Measurements from ENCODE around the gene COL19A1.

GRCh38 chr6:69915346-69915745 is 49.0 kb downstream of the COL19A1 start:
- TF ChIP-seq ZBTB7A (IDR thresholded peaks at IDR 0.05; ENCODE audit: low read depth) (no peak), EP300 (IDR thresholded peaks at IDR 0.05; ENCODE audit: borderline replicate concordance) (no peak), TEAD4 (IDR thresholded peaks at IDR 0.05) (no peak), TAF1 (IDR thresholded peaks at IDR 0.05; ENCODE audit: low read depth) (no peak), EGR1 (IDR thresholded peaks at IDR 0.05) (no peak), RAD21 (IDR thresholded peaks at IDR 0.05; ENCODE audit: low read depth) (no peak)
- TF ChIP-seq, protein P1, sequence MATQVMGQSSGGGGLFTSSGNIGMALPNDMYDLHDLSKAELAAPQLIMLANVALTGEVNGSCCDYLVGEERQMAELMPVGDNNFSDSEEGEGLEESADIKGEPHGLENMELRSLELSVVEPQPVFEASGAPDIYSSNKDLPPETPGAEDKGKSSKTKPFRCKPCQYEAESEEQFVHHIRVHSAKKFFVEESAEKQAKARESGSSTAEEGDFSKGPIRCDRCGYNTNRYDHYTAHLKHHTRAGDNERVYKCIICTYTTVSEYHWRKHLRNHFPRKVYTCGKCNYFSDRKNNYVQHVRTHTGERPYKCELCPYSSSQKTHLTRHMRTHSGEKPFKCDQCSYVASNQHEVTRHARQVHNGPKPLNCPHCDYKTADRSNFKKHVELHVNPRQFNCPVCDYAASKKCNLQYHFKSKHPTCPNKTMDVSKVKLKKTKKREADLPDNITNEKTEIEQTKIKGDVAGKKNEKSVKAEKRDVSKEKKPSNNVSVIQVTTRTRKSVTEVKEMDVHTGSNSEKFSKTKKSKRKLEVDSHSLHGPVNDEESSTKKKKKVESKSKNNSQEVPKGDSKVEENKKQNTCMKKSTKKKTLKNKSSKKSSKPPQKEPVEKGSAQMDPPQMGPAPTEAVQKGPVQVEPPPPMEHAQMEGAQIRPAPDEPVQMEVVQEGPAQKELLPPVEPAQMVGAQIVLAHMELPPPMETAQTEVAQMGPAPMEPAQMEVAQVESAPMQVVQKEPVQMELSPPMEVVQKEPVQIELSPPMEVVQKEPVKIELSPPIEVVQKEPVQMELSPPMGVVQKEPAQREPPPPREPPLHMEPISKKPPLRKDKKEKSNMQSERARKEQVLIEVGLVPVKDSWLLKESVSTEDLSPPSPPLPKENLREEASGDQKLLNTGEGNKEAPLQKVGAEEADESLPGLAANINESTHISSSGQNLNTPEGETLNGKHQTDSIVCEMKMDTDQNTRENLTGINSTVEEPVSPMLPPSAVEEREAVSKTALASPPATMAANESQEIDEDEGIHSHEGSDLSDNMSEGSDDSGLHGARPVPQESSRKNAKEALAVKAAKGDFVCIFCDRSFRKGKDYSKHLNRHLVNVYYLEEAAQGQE (IDR thresholded peaks at IDR 0.05; ENCODE audit: low read depth), result no peak

Measured in Ishikawa (cell line).